SK-N-MC (cell line): Measurements from ENCODE around the gene PLA2G2E.

Source experiments
- EZH2 ChIP-seq: fragments of 200-600 bp; sonication (generic); IDR thresholded peaks from one replicate; pipeline ENCODE4 v1.6.1; 2017; ENCODE audit warnings: antibody characterized with exemption
- POLR2AphosphoS5 ChIP-seq: IDR thresholded peaks from 2 replicates; pipeline ENCODE4 v1.6.1; 2012; ENCODE audit warnings: mild to moderate bottlenecking, low read depth, low read length, borderline replicate concordance

GRCh38 chr1:19932866-19933265 is 9.4 kb upstream of the PLA2G2E start:
- TF ChIP-seq EZH2, result no peak
- no peak for TF ChIP-seq POLR2AphosphoS5
